HCT116 (cell line): ENCODE results near the gene SUCLG2. TPM values are rescaled to one million over a fixed set of nuclear protein-coding genes. Genes with fewer than 3 reads are reported as not detected.

Source experiments
- ATAC-seq: fragments of 200-7000 bp; cut with Tn5 transposase; 2 replicates; pipeline ENCODE4 v1.9.1; 2020; ENCODE audit warnings: mild to moderate bottlenecking, moderate library complexity
- BruUV-seq: library from RNA; stranded (reverse); fragments of 400-500 nt; replicated peaks from 2 replicates; lab custom pipeline; 2021; lab: Mats Ljungman, UMichigan
- CTCF ChIA-PET: fragments of 300-600 bp; sonication (Branson Sonifier 250); formaldehyde crosslinking; loops from one replicate; lab custom pipeline; 2021; ENCODE audit warnings: antibody characterized with exemption; lab: Charles Lee
- POLR2A ChIA-PET: fragments of 300-600, 350-600 bp; sonication (Branson Sonifier 250); formaldehyde crosslinking; loops from one replicate; lab custom pipeline; 2021; ENCODE audit warnings: antibody characterized with exemption; lab: Charles Lee
- RAD21 ChIA-PET, 2 experiments: fragments of 300-600 bp; sonication (Branson Sonifier 250); formaldehyde crosslinking; loops; one replicate each; lab custom pipeline; 2023; ENCODE audit warnings: low total read pairs in 2 of 2; ENCODE audit not compliant: uncharacterized antibody in 2 of 2, unreplicated experiment in 2 of 2, low non-redundant PET in 1 of 2; lab: Charles Lee
- DNase-seq: peaks from one replicate; pipeline ENCODE4 v3.0.0-alpha.2; 2010; ENCODE audit warnings: low read depth, low spot score
- H2AFZ ChIP-seq: fragments of 200-600 bp; shearing (Covaris generic), sonication (generic); 2 replicates; pipeline ENCODE4 v1.6.1; 2017; ENCODE audit warnings: low read depth, mixed run types, mixed read lengths, antibody characterized with exemption, low read length; ENCODE audit not compliant: poor library complexity, severe bottlenecking
- H3K27ac ChIP-seq: 2 replicates; pipeline ENCODE4 v1.5.1; 2012; ENCODE audit warnings: low read depth, low read length
- H3K27me3 ChIP-seq: fragments of 200-600 bp; sonication (generic); 2 replicates; pipeline ENCODE4 v1.6.1; 2016; ENCODE audit warnings: mixed run types, low read length, mixed read lengths; ENCODE audit not compliant: insufficient read depth
- H3K36me3 ChIP-seq, 2 experiments: fragments of 200-500 bp in 1 of 2; fragments of 200-600 bp in 1 of 2; sonication (Bioruptor generic) in 1 of 2; sonication (generic) in 1 of 2; 2 replicates each; pipeline versions ENCODE4 v1.5.1 to v1.6.1; 2014 to 2016; ENCODE audit warnings: low read length in 2 of 2, inconsistent platforms in 1 of 2, mixed read lengths in 1 of 2, mixed run types in 1 of 2; ENCODE audit not compliant: insufficient read depth in 2 of 2, control insufficient read depth in 1 of 2
- H3K4me1 ChIP-seq, 2 experiments: fragments of 200-600 bp in 1 of 2; sonication (generic) in 1 of 2; 2 replicates each; pipeline versions ENCODE4 v1.5.1 to v1.6.1; 2012 to 2017; ENCODE audit warnings: low read length in 2 of 2, inconsistent platforms in 1 of 2, mild to moderate bottlenecking in 1 of 2, mixed read lengths in 1 of 2, mixed run types in 1 of 2, moderate library complexity in 1 of 2; ENCODE audit not compliant: insufficient read depth in 2 of 2, control insufficient read depth in 1 of 2
- H3K4me2 ChIP-seq: fragments of 200-600 bp; sonication (generic); 2 replicates; pipeline ENCODE4 v1.6.1; 2017; ENCODE audit warnings: mixed run types, low read length, mixed read lengths
- H3K4me3 ChIP-seq, 2 experiments: fragments of 200-600 bp in 1 of 2; sonication (generic) in 1 of 2; replicated peaks in 1 of 2; 2 replicates each; pipeline ENCODE4 v1.5.1; 2011 to 2016; ENCODE audit warnings: low read length in 2 of 2, control low read depth in 1 of 2, low read depth in 1 of 2, mild to moderate bottlenecking in 1 of 2, mixed read lengths in 1 of 2, mixed run types in 1 of 2
- H3K79me2 ChIP-seq: fragments of 200-600 bp; sonication (generic); 2 replicates; pipeline ENCODE4 v1.6.1; 2017; ENCODE audit warnings: mild to moderate bottlenecking, mixed run types, low read length, moderate library complexity, mixed read lengths; ENCODE audit not compliant: insufficient read depth
- H3K9ac ChIP-seq: fragments of 200-600 bp; sonication (generic); 2 replicates; pipeline ENCODE4 v1.6.1; 2016; ENCODE audit warnings: low read length, mixed read lengths
- H3K9me2 ChIP-seq: fragments of 200-600 bp; sonication (generic), shearing (Covaris generic); 2 replicates; pipeline ENCODE4 v1.6.1; 2017; ENCODE audit warnings: mixed run types, mild to moderate bottlenecking, moderate library complexity; ENCODE audit not compliant: insufficient read depth
- H3K9me3 ChIP-seq, 2 experiments: fragments of 200-500 bp in 1 of 2; fragments of 200-600 bp in 1 of 2; sonication (Bioruptor generic) in 1 of 2; sonication (generic) in 1 of 2; 2 replicates each; pipeline ENCODE4 v1.6.1; 2014 to 2017; ENCODE audit warnings: low read length in 2 of 2, mixed read lengths in 2 of 2, inconsistent platforms in 1 of 2, low read depth in 1 of 2, mild to moderate bottlenecking in 1 of 2, mixed run types in 1 of 2, moderate library complexity in 1 of 2; ENCODE audit not compliant: control insufficient read depth in 1 of 2, insufficient read depth in 1 of 2
- H4K20me1 ChIP-seq: fragments of 200-600 bp; sonication (generic), shearing (Covaris generic); 2 replicates; pipeline ENCODE4 v1.6.1; 2017; ENCODE audit warnings: mixed run types, mild to moderate bottlenecking, moderate library complexity; ENCODE audit not compliant: insufficient read depth
- CBX3 ChIP-seq: IDR thresholded peaks from 2 replicates; pipeline ENCODE4 v1.6.1; 2012; ENCODE audit warnings: low read depth
- EZH2phosphoT487 ChIP-seq: fragments of 200-600 bp; IDR thresholded peaks from 2 replicates; pipeline ENCODE4 v1.6.1; 2018; ENCODE audit warnings: antibody characterized with exemption, borderline replicate concordance
- FOSL1 ChIP-seq: IDR thresholded peaks from 2 replicates; pipeline ENCODE4 v1.6.1; 2012; ENCODE audit warnings: low read depth
- POLR2AphosphoS5 ChIP-seq: IDR thresholded peaks from 2 replicates; pipeline ENCODE4 v1.6.1; 2011; ENCODE audit warnings: mild to moderate bottlenecking, low read depth, low read length, moderate library complexity
- ZFX ChIP-seq: fragments of 450-650 bp; IDR thresholded peaks from 2 replicates; pipeline ENCODE4 v1.6.1; 2017
- intact Hi-C: fragments of 100-400 bp; cut with micrococcal nuclease; formaldehyde crosslinking; loops from 2 replicates; pipeline ENCODE4 v1.10.0; 2022
- total RNA-seq: library from RNA; stranded (reverse); gene quantifications from one replicate; pipeline ENCODE4 v1.2.1, GENCODE V29; 2021; ENCODE audit not compliant: unreplicated experiment
- TF ChIP-seq, protein P1 (sequence below): IDR thresholded peaks from 2 replicates; pipeline ENCODE4 v1.6.1; 2012
- TF ChIP-seq, protein P2 (sequence below): IDR thresholded peaks from 2 replicates; pipeline ENCODE4 v1.6.1; 2012; ENCODE audit warnings: low read depth
- TF ChIP-seq, protein P3 (sequence below): IDR thresholded peaks from 2 replicates; pipeline ENCODE4 v1.6.1; 2011; ENCODE audit warnings: mild to moderate bottlenecking, low read length, moderate library complexity; ENCODE audit not compliant: insufficient replicate concordance; ENCODE audit errors: extremely low read depth

The SUCLG2 gene
- total RNA-seq, 1 experiment from 2014 or later: 49.2 TPM

DNA sequence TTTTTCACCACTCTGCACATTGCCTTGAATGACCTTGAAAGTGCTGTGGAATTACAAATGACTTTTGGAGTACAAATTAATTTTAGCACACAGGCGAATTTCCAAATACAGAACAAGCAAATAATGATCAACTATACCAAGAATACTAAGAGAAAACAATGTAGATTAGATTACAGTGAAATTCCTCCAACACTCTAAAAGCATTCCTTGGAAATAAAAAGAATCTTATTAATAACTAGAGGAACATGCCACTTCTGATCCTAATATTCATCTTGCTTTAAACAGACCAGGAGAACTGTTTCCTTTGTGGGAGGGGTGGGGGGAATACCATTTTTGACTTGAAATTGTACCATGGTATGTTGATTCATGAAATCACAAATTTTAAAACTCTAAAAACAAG is 167.5 kb downstream of the SUCLG2 start (continued):
- TF ChIP-seq POLR2AphosphoS5: no peak
- TF ChIP-seq CBX3: no peak
- TF ChIP-seq, protein P1, sequence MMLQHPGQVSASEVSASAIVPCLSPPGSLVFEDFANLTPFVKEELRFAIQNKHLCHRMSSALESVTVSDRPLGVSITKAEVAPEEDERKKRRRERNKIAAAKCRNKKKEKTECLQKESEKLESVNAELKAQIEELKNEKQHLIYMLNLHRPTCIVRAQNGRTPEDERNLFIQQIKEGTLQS: no peak
- no peak for TF ChIP-seq ZFX
- TF ChIP-seq, all 23 proteins: peak for 0

DNA sequence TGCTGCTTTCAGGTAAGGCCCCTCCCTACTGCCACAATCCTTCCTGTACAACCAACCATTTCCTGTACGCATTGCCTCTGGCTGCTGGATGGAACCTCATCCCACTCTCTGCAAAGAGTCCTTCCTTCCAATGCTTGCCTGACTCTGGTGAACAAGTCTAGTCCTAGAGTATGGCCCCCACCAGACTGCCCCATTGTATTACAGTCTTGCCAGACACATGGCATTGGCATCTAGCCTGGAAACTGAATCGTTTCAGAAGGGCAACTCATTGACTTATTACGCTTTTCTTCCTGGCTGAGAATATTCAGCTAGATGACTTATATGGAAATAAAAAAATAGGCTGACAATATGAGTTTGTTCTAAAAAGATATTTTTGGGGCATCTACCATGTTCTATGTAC is 170.3 kb downstream of the SUCLG2 start:
- no peak overlapping the region for H3K4me2 ChIP-seq
- no peak overlapping the region for H3K9ac ChIP-seq
- H3K27me3 ChIP-seq: no peaks in the 10 kb centered on the region
- no peak for TF ChIP-seq EZH2phosphoT487
- TF ChIP-seq, protein P2, sequence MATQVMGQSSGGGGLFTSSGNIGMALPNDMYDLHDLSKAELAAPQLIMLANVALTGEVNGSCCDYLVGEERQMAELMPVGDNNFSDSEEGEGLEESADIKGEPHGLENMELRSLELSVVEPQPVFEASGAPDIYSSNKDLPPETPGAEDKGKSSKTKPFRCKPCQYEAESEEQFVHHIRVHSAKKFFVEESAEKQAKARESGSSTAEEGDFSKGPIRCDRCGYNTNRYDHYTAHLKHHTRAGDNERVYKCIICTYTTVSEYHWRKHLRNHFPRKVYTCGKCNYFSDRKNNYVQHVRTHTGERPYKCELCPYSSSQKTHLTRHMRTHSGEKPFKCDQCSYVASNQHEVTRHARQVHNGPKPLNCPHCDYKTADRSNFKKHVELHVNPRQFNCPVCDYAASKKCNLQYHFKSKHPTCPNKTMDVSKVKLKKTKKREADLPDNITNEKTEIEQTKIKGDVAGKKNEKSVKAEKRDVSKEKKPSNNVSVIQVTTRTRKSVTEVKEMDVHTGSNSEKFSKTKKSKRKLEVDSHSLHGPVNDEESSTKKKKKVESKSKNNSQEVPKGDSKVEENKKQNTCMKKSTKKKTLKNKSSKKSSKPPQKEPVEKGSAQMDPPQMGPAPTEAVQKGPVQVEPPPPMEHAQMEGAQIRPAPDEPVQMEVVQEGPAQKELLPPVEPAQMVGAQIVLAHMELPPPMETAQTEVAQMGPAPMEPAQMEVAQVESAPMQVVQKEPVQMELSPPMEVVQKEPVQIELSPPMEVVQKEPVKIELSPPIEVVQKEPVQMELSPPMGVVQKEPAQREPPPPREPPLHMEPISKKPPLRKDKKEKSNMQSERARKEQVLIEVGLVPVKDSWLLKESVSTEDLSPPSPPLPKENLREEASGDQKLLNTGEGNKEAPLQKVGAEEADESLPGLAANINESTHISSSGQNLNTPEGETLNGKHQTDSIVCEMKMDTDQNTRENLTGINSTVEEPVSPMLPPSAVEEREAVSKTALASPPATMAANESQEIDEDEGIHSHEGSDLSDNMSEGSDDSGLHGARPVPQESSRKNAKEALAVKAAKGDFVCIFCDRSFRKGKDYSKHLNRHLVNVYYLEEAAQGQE: no peak
- TF ChIP-seq FOSL1: no peak
- no peak for TF ChIP-seq POLR2AphosphoS5
- TF ChIP-seq, protein P3, sequence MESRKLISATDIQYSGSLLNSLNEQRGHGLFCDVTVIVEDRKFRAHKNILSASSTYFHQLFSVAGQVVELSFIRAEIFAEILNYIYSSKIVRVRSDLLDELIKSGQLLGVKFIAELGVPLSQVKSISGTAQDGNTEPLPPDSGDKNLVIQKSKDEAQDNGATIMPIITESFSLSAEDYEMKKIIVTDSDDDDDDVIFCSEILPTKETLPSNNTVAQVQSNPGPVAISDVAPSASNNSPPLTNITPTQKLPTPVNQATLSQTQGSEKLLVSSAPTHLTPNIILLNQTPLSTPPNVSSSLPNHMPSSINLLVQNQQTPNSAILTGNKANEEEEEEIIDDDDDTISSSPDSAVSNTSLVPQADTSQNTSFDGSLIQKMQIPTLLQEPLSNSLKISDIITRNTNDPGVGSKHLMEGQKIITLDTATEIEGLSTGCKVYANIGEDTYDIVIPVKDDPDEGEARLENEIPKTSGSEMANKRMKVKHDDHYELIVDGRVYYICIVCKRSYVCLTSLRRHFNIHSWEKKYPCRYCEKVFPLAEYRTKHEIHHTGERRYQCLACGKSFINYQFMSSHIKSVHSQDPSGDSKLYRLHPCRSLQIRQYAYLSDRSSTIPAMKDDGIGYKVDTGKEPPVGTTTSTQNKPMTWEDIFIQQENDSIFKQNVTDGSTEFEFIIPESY: no peak
- no peaks in the 10 kb centered on the region for H3K9me3 ChIP-seq
- no peaks in the 10 kb centered on the region for H3K36me3 ChIP-seq
- BruUV-seq: no TSS peak
- H3K27ac ChIP-seq: no peak overlapping the region
- RAD21 ChIA-PET: no interaction called here
- CTCF ChIA-PET: no interaction called here
- H3K4me1 ChIP-seq: no peaks in the 10 kb centered on the region
- ATAC-seq (no peak), DNase-seq (no peak)
- H3K79me2 ChIP-seq: no peaks in the 10 kb centered on the region
- H2AFZ ChIP-seq: no peak overlapping the region
- H3K4me3 ChIP-seq: no peak overlapping the region
- H4K20me1 ChIP-seq: no peaks in the 10 kb centered on the region
- intact Hi-C loops: no loop called here
- H3K9me2 ChIP-seq: no peaks in the 10 kb centered on the region
- POLR2A ChIA-PET: no interaction called here
